ENCODE data around the gene CPXM1. TPM values are rescaled to one million over a fixed set of nuclear protein-coding genes. Genes with fewer than 3 reads are reported as not detected.

CPXM1 gene
- total RNA-seq, 1 experiment from 2014 or later, result 0.17 TPM

GRCh38 chr20:2805689-2806350 lies 5.4 kb upstream of the CPXM1 start:
- BruUV-seq (replicated peaks), result no TSS peak
- H3K27ac ChIP-seq (ENCODE audit: low read depth, low read length), result no peak overlapping the region
- intact Hi-C loops (cut with micrococcal nuclease), result no loop called here
- no peak overlapping the region for H3K9ac ChIP-seq (ENCODE audit: low read length)
- CTCF ChIA-PET, result no interaction called here
- POLR2A ChIA-PET, result no interaction called here
- H3K9me3 ChIP-seq (ENCODE audit: control insufficient read depth in 1 of 2, insufficient read depth in 1 of 2, low read depth in 1 of 2, low read length in 2 of 2), result no peaks in the 10 kb centered on the region
- peaks cover 3 to 5% of the 10 kb centered on the region in 2 experiments; a peak in 2 of 4 replicates for H3K4me1 ChIP-seq (ENCODE audit: control insufficient read depth in 1 of 2, insufficient read depth in 2 of 2, low read length in 2 of 2)
- no peak for DNase-seq (ENCODE audit: low read depth, low spot score)
- peak overlapping the region; percentile 27; the same call in 1 of the 2 replicates for H3K4me2 ChIP-seq (ENCODE audit: low read length)
- H3K27me3 ChIP-seq (ENCODE audit: insufficient read depth, low read length), result peaks cover 4% of the 10 kb centered on the region; the same call in 1 of the 2 replicates
- no peak for ATAC-seq
- no peak overlapping the region for H2AFZ ChIP-seq (ENCODE audit: low read depth, low read length, poor library complexity, severe bottlenecking)
- no peaks in the 10 kb centered on the region for H3K36me3 ChIP-seq (ENCODE audit: control insufficient read depth in 1 of 2, insufficient read depth in 2 of 2, low read length in 2 of 2)
- TF ChIP-seq FOSL1 (IDR thresholded peaks at IDR 0.05; ENCODE audit: low read depth), result no peak
- no peak for TF ChIP-seq JUND (IDR thresholded peaks at IDR 0.05)
- no peak for TF ChIP-seq TCF7L2 (IDR thresholded peaks at IDR 0.05; ENCODE audit: borderline replicate concordance, extremely low read depth, insufficient read depth, insufficient read length)
- TF ChIP-seq, protein P1, sequence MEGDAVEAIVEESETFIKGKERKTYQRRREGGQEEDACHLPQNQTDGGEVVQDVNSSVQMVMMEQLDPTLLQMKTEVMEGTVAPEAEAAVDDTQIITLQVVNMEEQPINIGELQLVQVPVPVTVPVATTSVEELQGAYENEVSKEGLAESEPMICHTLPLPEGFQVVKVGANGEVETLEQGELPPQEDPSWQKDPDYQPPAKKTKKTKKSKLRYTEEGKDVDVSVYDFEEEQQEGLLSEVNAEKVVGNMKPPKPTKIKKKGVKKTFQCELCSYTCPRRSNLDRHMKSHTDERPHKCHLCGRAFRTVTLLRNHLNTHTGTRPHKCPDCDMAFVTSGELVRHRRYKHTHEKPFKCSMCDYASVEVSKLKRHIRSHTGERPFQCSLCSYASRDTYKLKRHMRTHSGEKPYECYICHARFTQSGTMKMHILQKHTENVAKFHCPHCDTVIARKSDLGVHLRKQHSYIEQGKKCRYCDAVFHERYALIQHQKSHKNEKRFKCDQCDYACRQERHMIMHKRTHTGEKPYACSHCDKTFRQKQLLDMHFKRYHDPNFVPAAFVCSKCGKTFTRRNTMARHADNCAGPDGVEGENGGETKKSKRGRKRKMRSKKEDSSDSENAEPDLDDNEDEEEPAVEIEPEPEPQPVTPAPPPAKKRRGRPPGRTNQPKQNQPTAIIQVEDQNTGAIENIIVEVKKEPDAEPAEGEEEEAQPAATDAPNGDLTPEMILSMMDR (IDR thresholded peaks at IDR 0.05 in 2 of 3, conservative IDR thresholded peaks at IDR 0.05 in 1 of 3; ENCODE audit: borderline replicate concordance in 1 of 3, insufficient read depth in 1 of 3, low read depth in 2 of 3, low read length in 2 of 3), result no peak
- TF ChIP-seq EGR1 (IDR thresholded peaks at IDR 0.05; ENCODE audit: low read depth), result no peak
- no peak for TF ChIP-seq ATF3 (IDR thresholded peaks at IDR 0.05)
- no peak for TF ChIP-seq EZH2phosphoT487 (IDR thresholded peaks at IDR 0.05; ENCODE audit: borderline replicate concordance)
- TF ChIP-seq ZFX (IDR thresholded peaks at IDR 0.05), result no peak
- TF ChIP-seq POLR2A (IDR thresholded peaks at IDR 0.05; ENCODE audit: borderline replicate concordance, extremely low read depth, insufficient read depth, insufficient read length), result no peak
- TF ChIP-seq ZNF274 (IDR thresholded peaks at IDR 0.05; ENCODE audit: low read depth, low read length), result no peak
- TF ChIP-seq CBX3 (IDR thresholded peaks at IDR 0.05; ENCODE audit: low read depth), result no peak
- TF ChIP-seq POLR2AphosphoS5 (IDR thresholded peaks at IDR 0.05; ENCODE audit: low read depth, low read length), result no peak
- TF ChIP-seq, protein P2, sequence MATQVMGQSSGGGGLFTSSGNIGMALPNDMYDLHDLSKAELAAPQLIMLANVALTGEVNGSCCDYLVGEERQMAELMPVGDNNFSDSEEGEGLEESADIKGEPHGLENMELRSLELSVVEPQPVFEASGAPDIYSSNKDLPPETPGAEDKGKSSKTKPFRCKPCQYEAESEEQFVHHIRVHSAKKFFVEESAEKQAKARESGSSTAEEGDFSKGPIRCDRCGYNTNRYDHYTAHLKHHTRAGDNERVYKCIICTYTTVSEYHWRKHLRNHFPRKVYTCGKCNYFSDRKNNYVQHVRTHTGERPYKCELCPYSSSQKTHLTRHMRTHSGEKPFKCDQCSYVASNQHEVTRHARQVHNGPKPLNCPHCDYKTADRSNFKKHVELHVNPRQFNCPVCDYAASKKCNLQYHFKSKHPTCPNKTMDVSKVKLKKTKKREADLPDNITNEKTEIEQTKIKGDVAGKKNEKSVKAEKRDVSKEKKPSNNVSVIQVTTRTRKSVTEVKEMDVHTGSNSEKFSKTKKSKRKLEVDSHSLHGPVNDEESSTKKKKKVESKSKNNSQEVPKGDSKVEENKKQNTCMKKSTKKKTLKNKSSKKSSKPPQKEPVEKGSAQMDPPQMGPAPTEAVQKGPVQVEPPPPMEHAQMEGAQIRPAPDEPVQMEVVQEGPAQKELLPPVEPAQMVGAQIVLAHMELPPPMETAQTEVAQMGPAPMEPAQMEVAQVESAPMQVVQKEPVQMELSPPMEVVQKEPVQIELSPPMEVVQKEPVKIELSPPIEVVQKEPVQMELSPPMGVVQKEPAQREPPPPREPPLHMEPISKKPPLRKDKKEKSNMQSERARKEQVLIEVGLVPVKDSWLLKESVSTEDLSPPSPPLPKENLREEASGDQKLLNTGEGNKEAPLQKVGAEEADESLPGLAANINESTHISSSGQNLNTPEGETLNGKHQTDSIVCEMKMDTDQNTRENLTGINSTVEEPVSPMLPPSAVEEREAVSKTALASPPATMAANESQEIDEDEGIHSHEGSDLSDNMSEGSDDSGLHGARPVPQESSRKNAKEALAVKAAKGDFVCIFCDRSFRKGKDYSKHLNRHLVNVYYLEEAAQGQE (IDR thresholded peaks at IDR 0.05; ENCODE audit: low read depth), result no peak
- TF ChIP-seq SP1 (IDR thresholded peaks at IDR 0.05; ENCODE audit: low read depth), result no peak
- no peak for TF ChIP-seq SIN3A (IDR thresholded peaks at IDR 0.05; ENCODE audit: low read depth)
- no peak for TF ChIP-seq SRF (IDR thresholded peaks at IDR 0.05; ENCODE audit: low read depth)
- TF ChIP-seq MAX (IDR thresholded peaks at IDR 0.05), result no peak
- no peak for TF ChIP-seq ELF1 (IDR thresholded peaks at IDR 0.05; ENCODE audit: borderline replicate concordance, low read depth)
- no peak for TF ChIP-seq RAD21 (IDR thresholded peaks at IDR 0.05; ENCODE audit: low read depth)
- RAD21 ChIA-PET (ENCODE audit: low non-redundant PET in 1 of 2, low total read pairs in 2 of 2, uncharacterized antibody in 2 of 2, unreplicated experiment in 2 of 2), result no interaction called here
- H4K20me1 ChIP-seq (ENCODE audit: insufficient read depth), result no peaks in the 10 kb centered on the region
- no peaks in the 10 kb centered on the region for H3K9me2 ChIP-seq (ENCODE audit: insufficient read depth)
- H3K79me2 ChIP-seq (ENCODE audit: insufficient read depth, low read length), result no peaks in the 10 kb centered on the region
- H3K4me3 ChIP-seq (replicated peaks in 1 of 2; ENCODE audit: low read depth in 1 of 2, low read length in 2 of 2), result no peak overlapping the region
